Activated CD8-positive, alpha-beta T cell treated with anti-CD3 and anti-CD28 coated beads, Interleukin-2, amount 10 ng/mL, durations not matched to agents 7 days and 5 days (primary cell): Measurements from ENCODE around the gene ZNF831. TPM values are rescaled to one million over a fixed set of nuclear protein-coding genes. Genes with fewer than 3 reads are reported as not detected.

Source experiments
- ATAC-seq: fragments of 150-1000 bp; cut with Tn5 transposase; one replicate; pipeline ENCODE4 v1.10.0; 2021; ENCODE audit warnings: moderate library complexity
- CTCF ChIA-PET: fragments of 350-600 bp; sonication (Branson Sonifier 250); formaldehyde crosslinking; loops from one replicate; lab custom pipeline; 2021; ENCODE audit warnings: antibody characterized with exemption; lab: Charles Lee
- POLR2A ChIA-PET: fragments of 350-600 bp; sonication (Branson Sonifier 250); formaldehyde crosslinking; loops from one replicate; lab custom pipeline; 2021; ENCODE audit warnings: antibody characterized with exemption; lab: Charles Lee
- DNase-seq: peaks from one replicate; pipeline ENCODE4 v3.0.0-alpha.2; 2020
- H3K27ac Mint-ChIP-seq: one replicate; pipeline ENCODE4 v1.8.0; 2021; ENCODE audit warnings: mild to moderate bottlenecking, mixed read lengths
- H3K27me3 Mint-ChIP-seq: one replicate; pipeline ENCODE4 v1.8.0; 2021; ENCODE audit warnings: low read depth, mixed read lengths
- H3K36me3 Mint-ChIP-seq: one replicate; pipeline ENCODE4 v1.8.0; 2021; ENCODE audit warnings: low read depth, mixed read lengths
- H3K4me1 Mint-ChIP-seq: one replicate; pipeline ENCODE4 v1.8.0; 2021; ENCODE audit warnings: low read depth, mixed read lengths
- H3K4me3 Mint-ChIP-seq: one replicate; pipeline ENCODE4 v1.8.0; 2021; ENCODE audit warnings: mild to moderate bottlenecking, mixed read lengths
- H3K9me3 Mint-ChIP-seq: one replicate; pipeline ENCODE4 v1.8.0; 2022; ENCODE audit warnings: mixed read lengths; ENCODE audit not compliant: insufficient read depth
- total RNA-seq, 2 experiments: library from RNA; stranded (reverse); gene quantifications; one replicate each; pipeline ENCODE4 v1.2.3, GENCODE V29; 2021

Gene ZNF831
- total RNA-seq, 2 experiments from 2014 or later: 8.6 to 9.2 TPM

DNA sequence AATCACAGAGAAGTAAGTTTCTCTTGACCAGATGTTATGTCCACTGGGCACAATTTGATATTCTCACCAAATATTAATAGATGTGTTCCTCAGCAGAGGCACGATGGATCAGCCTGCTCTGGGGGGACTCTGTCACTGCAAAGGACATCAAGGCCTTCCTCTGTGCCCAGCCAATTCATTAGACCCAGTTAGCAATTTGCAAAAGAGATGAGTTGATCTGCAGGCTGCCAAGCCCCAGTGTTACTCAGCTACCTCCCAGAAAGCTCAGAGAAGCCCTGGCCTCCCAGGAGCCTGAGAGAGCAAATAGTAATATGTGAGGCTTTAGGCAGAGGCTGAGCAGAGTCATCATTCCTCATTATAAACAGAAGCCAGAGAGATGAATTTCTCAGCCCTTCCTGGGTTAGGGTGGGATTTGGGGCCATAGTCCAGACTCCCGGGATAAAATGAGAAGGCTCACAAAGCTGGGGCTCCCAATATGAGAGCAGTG lies 54.2 kb downstream of the ZNF831 start:
- CTCF ChIA-PET: interaction anchor here (1.1 to 2.2 kb wide), 3 partner anchors 10 to 186 kb away, joined by 3 to 14 read pairs (median 3); no protein-coding TSS in a partner anchor
- Mint-ChIP-seq H3K4me1 (peaks cover 15% of the 10 kb centered on the region), H3K27ac (no peak overlapping the region), H3K4me3 (no peak overlapping the region), H3K36me3 (peaks cover 4% of the 10 kb centered on the region), H3K9me3 (no peaks in the 10 kb centered on the region), H3K27me3 (no peaks in the 10 kb centered on the region)
- no peak for DNase-seq
- ATAC-seq: no peak
- POLR2A ChIA-PET: no interaction called here

- Mint-ChIP-seq H3K4me1 (peaks cover 17% of the 10 kb centered on the region), H3K9me3 (no peaks in the 10 kb centered on the region), H3K27ac (no peak overlapping the region), H3K27me3 (no peaks in the 10 kb centered on the region), H3K36me3 (peaks cover 2% of the 10 kb centered on the region), H3K4me3 (no peak overlapping the region)
- no peak for ATAC-seq
- ChIA-PET POLR2A (no interaction called here), CTCF (interaction anchor here (1.6 kb wide), 1 partner anchor 185 kb away, joined by 3 read pairs; no protein-coding TSS in a partner anchor)
- DNase-seq: no peak
Measured at GRCh38 chr20:59219211-59219610, 55.6 kb downstream of the ZNF831 start.

GRCh38 chr20:59220161-59220560 lies 56.5 kb downstream of the ZNF831 start:
- H3K4me3 Mint-ChIP-seq: no peak overlapping the region
- H3K27ac Mint-ChIP-seq: no peak overlapping the region
- POLR2A ChIA-PET: no interaction called here
- peaks cover 17% of the 10 kb centered on the region for H3K4me1 Mint-ChIP-seq
- DNase-seq (no peak), ATAC-seq (no peak)
- H3K36me3 Mint-ChIP-seq: peaks cover 2% of the 10 kb centered on the region
- CTCF ChIA-PET: interaction anchor here (4.2 kb wide), 1 partner anchor 132 kb away, joined by 45 read pairs; no protein-coding TSS in a partner anchor
- no peaks in the 10 kb centered on the region for H3K27me3 Mint-ChIP-seq
- no peaks in the 10 kb centered on the region for H3K9me3 Mint-ChIP-seq

- ChIA-PET CTCF (interaction anchor here (0.9 to 4.2 kb wide), 30 partner anchors 7 to 565 kb away, joined by 3 to 45 read pairs (median 4); partner anchors contain the start of gene ATP5F1E), POLR2A (interaction anchor here (0.8 to 1.4 kb wide), 2 partner anchors 8 to 124 kb away, joined by 3 to 4 read pairs; no protein-coding TSS in a partner anchor)
- DNase-seq (no peak), ATAC-seq (no peak)
- Mint-ChIP-seq H3K36me3 (peaks cover 2% of the 10 kb centered on the region), H3K4me1 (peaks cover 17% of the 10 kb centered on the region), H3K9me3 (no peaks in the 10 kb centered on the region), H3K27me3 (no peaks in the 10 kb centered on the region), H3K4me3 (peak overlapping the region; percentile 35), H3K27ac (no peak overlapping the region)
Measured at GRCh38 chr20:59221049-59221706, 57.6 kb downstream of the ZNF831 start.

GRCh38 chr20:59221707-59222252 lies 58.2 kb downstream of the ZNF831 start:
- Mint-ChIP-seq H3K4me3 (peak overlapping the region; percentile 35), H3K4me1 (peaks cover 17% of the 10 kb centered on the region), H3K36me3 (peaks cover 7% of the 10 kb centered on the region), H3K27me3 (no peaks in the 10 kb centered on the region), H3K27ac (no peak overlapping the region), H3K9me3 (no peaks in the 10 kb centered on the region)
- no peak for ATAC-seq
- ChIA-PET CTCF (interaction anchor here (0.9 to 4.2 kb wide), 43 partner anchors 8 to 571 kb away, joined by 3 to 45 read pairs (median 4); partner anchors contain the start of genes ATP5F1E and STX16), POLR2A (interaction anchor here (0.7 to 1.4 kb wide), 3 partner anchors 8 to 321 kb away, joined by 3 to 5 read pairs (median 4); no protein-coding TSS in a partner anchor)
- DNase-seq: no peak

DNA sequence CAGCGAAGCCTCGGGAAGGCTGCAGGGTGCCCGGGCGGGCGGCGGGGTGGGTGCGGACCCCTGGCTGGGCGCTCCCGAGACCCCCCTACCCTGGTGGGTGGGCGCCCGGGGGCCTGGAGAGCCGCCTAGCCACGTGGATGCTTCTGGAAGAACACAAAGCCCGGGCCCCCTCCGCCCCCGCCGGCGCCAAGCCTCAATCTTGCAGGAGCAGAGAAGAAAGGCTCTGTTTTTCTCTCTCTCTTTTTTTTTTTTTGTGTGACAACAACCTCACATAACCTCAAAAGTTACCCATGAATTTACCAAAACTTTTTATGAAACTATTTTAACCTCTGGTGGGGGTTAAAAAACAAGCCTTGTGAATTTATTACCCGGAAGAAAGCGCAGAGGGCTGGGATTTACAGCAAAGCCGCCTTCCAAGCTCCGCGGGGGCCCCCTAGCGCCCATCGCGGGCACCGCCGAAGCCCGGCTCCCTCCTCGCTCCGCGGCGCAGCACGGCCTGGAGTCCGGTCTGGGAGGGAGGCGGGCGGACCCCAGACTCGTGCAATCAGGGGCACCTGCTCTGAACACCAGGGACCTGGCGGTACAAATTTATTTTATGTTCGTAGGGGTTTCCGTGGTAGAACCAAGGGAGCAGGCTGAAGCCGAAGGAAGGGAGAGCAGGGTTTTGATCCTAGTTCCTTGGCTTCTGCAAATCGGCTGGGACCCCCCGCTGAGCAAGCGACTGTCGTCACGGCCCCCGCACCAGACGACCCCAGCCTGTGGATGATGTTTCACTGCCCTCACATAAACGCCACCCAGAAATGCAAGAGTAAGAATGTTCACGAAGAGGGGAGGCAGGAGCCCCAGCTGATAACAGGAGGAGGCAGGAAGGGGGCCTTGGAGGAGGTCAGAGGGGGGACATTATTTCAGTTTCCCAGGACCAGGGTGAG lies 58.9 kb downstream of the ZNF831 start:
- ChIA-PET CTCF (interaction anchor here (0.7 to 4.2 kb wide), 41 partner anchors 8 to 571 kb away, joined by 3 to 45 read pairs (median 4); partner anchors contain the start of genes ATP5F1E and STX16), POLR2A (interaction anchor here (0.7 to 1.4 kb wide), 3 partner anchors 9 to 321 kb away, joined by 3 to 5 read pairs (median 4); no protein-coding TSS in a partner anchor)
- ATAC-seq (peak; percentile 98), DNase-seq (peak; percentile 86)
- Mint-ChIP-seq H3K9me3 (no peaks in the 10 kb centered on the region), H3K4me1 (peaks cover 17% of the 10 kb centered on the region), H3K4me3 (peak overlapping the region; percentile 73), H3K27ac (peak overlapping the region; percentile 61), H3K36me3 (peaks cover 7% of the 10 kb centered on the region), H3K27me3 (no peaks in the 10 kb centered on the region)

DNA sequence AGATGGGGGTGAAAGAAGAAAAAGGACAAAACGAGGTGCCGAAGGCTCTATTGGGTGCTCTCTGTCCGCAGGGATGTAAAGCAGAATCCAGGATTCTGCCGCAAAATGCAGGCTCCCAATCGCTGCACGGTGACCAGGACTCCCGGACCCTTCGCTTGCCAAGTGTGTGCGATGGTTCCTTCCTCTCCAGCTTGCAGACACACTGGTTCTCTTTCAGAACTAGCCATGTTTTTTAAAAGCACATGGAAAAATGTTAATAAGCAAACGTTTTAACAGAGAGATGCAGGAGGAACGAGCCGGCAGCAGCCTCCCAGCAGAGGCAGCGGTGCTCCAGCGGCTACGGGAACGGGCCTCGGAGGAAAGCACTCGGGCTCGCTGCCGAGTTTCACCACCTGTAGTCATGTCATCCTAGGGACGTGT lies 59.6 kb downstream of the ZNF831 start:
- DNase-seq (no peak), ATAC-seq (no peak)
- H3K27ac Mint-ChIP-seq: no peak overlapping the region
- H3K36me3 Mint-ChIP-seq: peaks cover 9% of the 10 kb centered on the region
- CTCF ChIA-PET: interaction anchor here (0.7 to 4.2 kb wide), 13 partner anchors 8 to 167 kb away, joined by 3 to 45 read pairs (median 8); no protein-coding TSS in a partner anchor
- POLR2A ChIA-PET: no interaction called here
- no peaks in the 10 kb centered on the region for H3K9me3 Mint-ChIP-seq
- peaks cover 17% of the 10 kb centered on the region for H3K4me1 Mint-ChIP-seq
- H3K4me3 Mint-ChIP-seq: no peak overlapping the region
- no peaks in the 10 kb centered on the region for H3K27me3 Mint-ChIP-seq

- Mint-ChIP-seq H3K4me3 (no peak overlapping the region), H3K27me3 (no peaks in the 10 kb centered on the region), H3K27ac (no peak overlapping the region), H3K9me3 (no peaks in the 10 kb centered on the region), H3K36me3 (peaks cover 13% of the 10 kb centered on the region), H3K4me1 (peaks cover 17% of the 10 kb centered on the region)
- DNase-seq: no peak
- ChIA-PET POLR2A (no interaction called here), CTCF (interaction anchor here (1.4 to 4.2 kb wide), 8 partner anchors 10 to 384 kb away, joined by 3 to 45 read pairs (median 8); no protein-coding TSS in a partner anchor)
- ATAC-seq: no peak
Measured at GRCh38 chr20:59223750-59224149, 60.1 kb downstream of the ZNF831 start.

- ChIA-PET POLR2A (no interaction called here), CTCF (interaction anchor here (1.0 to 4.2 kb wide), 5 partner anchors 12 to 384 kb away, joined by 3 to 45 read pairs (median 4); no protein-coding TSS in a partner anchor)
- Mint-ChIP-seq H3K36me3 (peaks cover 18% of the 10 kb centered on the region), H3K27ac (no peak overlapping the region), H3K27me3 (no peaks in the 10 kb centered on the region), H3K4me3 (no peak overlapping the region), H3K4me1 (peaks cover 17% of the 10 kb centered on the region), H3K9me3 (no peaks in the 10 kb centered on the region)
- ATAC-seq (no peak), DNase-seq (no peak)
Measured at GRCh38 chr20:59224236-59224635, 60.6 kb downstream of the ZNF831 start.

- ATAC-seq (no peak), DNase-seq (no peak)
- no peak overlapping the region for H3K27ac Mint-ChIP-seq
- ChIA-PET POLR2A (interaction anchor here (0.9 kb wide), 1 partner anchor 23 kb away, joined by 3 read pairs; no protein-coding TSS in a partner anchor), CTCF (interaction anchor here (1.0 to 1.7 kb wide), 2 partner anchors 8 to 9 kb away, joined by 3 to 8 read pairs; no protein-coding TSS in a partner anchor)
- H3K27me3 Mint-ChIP-seq: no peaks in the 10 kb centered on the region
- H3K36me3 Mint-ChIP-seq: peaks cover 33% of the 10 kb centered on the region
- no peak overlapping the region for H3K4me3 Mint-ChIP-seq
- peaks cover 12% of the 10 kb centered on the region for H3K4me1 Mint-ChIP-seq
- no peaks in the 10 kb centered on the region for H3K9me3 Mint-ChIP-seq
Measured at GRCh38 chr20:59230385-59230784, 66.8 kb downstream of the ZNF831 start.
